WTC11 (cell line): ENCODE results near the gene KLHL26. TPM values are rescaled to one million over a fixed set of nuclear protein-coding genes. Genes with fewer than 3 reads are reported as not detected.

ENCODE experiments used
- ATAC-seq: fragments of 200-7000 bp; cut with Tn5 transposase; 2 replicates; pipeline ENCODE4 v1.10.0; 2021; ENCODE audit warnings: mild to moderate bottlenecking, moderate library complexity
- CTCF ChIA-PET: fragments of 300-600 bp; sonication (Branson Sonifier 250); formaldehyde crosslinking; loops from one replicate; lab custom pipeline; 2021; ENCODE audit warnings: antibody characterized with exemption; lab: Charles Lee
- POLR2A ChIA-PET: fragments of 350-600 bp; sonication (Branson Sonifier 250); formaldehyde crosslinking; loops from one replicate; lab custom pipeline; 2021; ENCODE audit warnings: antibody characterized with exemption; lab: Charles Lee
- DNase-seq: peaks from one replicate; pipeline ENCODE4 v3.0.0; 2021; ENCODE audit warnings: low spot score
- H3K27ac Mint-ChIP-seq: 2 replicates; pipeline ENCODE4 v1.8.0; 2021; ENCODE audit warnings: mixed read lengths
- H3K27me3 Mint-ChIP-seq: 2 replicates; pipeline ENCODE4 v1.8.0; 2021; ENCODE audit warnings: low read depth, mild to moderate bottlenecking, moderate library complexity, mixed read lengths
- H3K36me3 Mint-ChIP-seq: 2 replicates; pipeline ENCODE4 v1.8.0; 2021; ENCODE audit warnings: mixed read lengths
- H3K4me1 Mint-ChIP-seq: 2 replicates; pipeline ENCODE4 v1.8.0; 2022; ENCODE audit warnings: mixed read lengths
- H3K4me3 Mint-ChIP-seq: 2 replicates; pipeline ENCODE4 v1.8.0; 2021; ENCODE audit warnings: mild to moderate bottlenecking, moderate library complexity, mixed read lengths
- H3K9me3 Mint-ChIP-seq: 2 replicates; pipeline ENCODE4 v1.8.0; 2021; ENCODE audit warnings: mixed read lengths
- ATF3 ChIP-seq: sonication (generic); formaldehyde crosslinking; conservative IDR thresholded peaks from 2 replicates; pipeline ENCODE4 v1.8.1; 2022; ENCODE audit warnings: mild to moderate bottlenecking, missing genetic modification reagents
- CREM ChIP-seq: sonication (generic); formaldehyde crosslinking; IDR thresholded peaks from 2 replicates; pipeline ENCODE4 v1.8.1; 2022; ENCODE audit warnings: mild to moderate bottlenecking, missing genetic modification reagents, moderate library complexity
- EMX1 ChIP-seq: fragments of 250-450 bp; sonication (Bioruptor Pico); IDR thresholded peaks from 2 replicates; pipeline ENCODE4 v1.8.0; 2021; ENCODE audit warnings: mild to moderate bottlenecking
- FOXP1 ChIP-seq: sonication (generic); formaldehyde crosslinking; IDR thresholded peaks from 2 replicates; pipeline ENCODE4 v1.8.0; 2022; ENCODE audit warnings: missing genetic modification reagents, mild to moderate bottlenecking, moderate library complexity, borderline replicate concordance
- HMGA2 ChIP-seq: fragments of 250-450 bp; sonication (Bioruptor Pico); IDR thresholded peaks from 2 replicates; pipeline ENCODE4 v1.4.0; 2021; ENCODE audit warnings: mild to moderate bottlenecking, moderate library complexity
- KAT7 ChIP-seq: sonication (generic); formaldehyde crosslinking; IDR thresholded peaks from 2 replicates; pipeline ENCODE4 v1.8.1; 2023; ENCODE audit warnings: missing genetic modification reagents, mild to moderate bottlenecking, borderline replicate concordance
- MXD4 ChIP-seq: fragments of 250-450 bp; sonication (Bioruptor Pico); IDR thresholded peaks from 2 replicates; pipeline ENCODE4 v1.8.0; 2021; ENCODE audit warnings: mild to moderate bottlenecking, moderate library complexity, borderline replicate concordance
- MYBL2 ChIP-seq: sonication (generic); formaldehyde crosslinking; IDR thresholded peaks from 2 replicates; pipeline ENCODE4 v1.8.1; 2023; ENCODE audit warnings: mild to moderate bottlenecking, moderate library complexity, missing genetic modification reagents
- NFYB ChIP-seq: sonication (generic); formaldehyde crosslinking; conservative IDR thresholded peaks from 2 replicates; pipeline ENCODE4 v1.8.0; 2022; ENCODE audit warnings: low read depth, missing genetic modification reagents
- NR1H2 ChIP-seq: sonication (generic); formaldehyde crosslinking; IDR thresholded peaks from 2 replicates; pipeline ENCODE4 v1.9.0; 2021; ENCODE audit warnings: mild to moderate bottlenecking, moderate library complexity, missing genetic modification reagents
- NR2C2 ChIP-seq: sonication (generic); formaldehyde crosslinking; IDR thresholded peaks from 2 replicates; pipeline ENCODE4 v1.8.0; 2022; ENCODE audit warnings: mild to moderate bottlenecking, missing genetic modification reagents
- OVOL2 ChIP-seq: fragments of 250-450 bp; sonication (Bioruptor Pico); IDR thresholded peaks from 2 replicates; pipeline ENCODE4 v1.9.0; 2021; ENCODE audit warnings: mild to moderate bottlenecking, borderline replicate concordance
- SMAD4 ChIP-seq: sonication (generic); formaldehyde crosslinking; IDR thresholded peaks from 2 replicates; pipeline ENCODE4 v1.8.0; 2022; ENCODE audit warnings: mild to moderate bottlenecking, missing genetic modification reagents
- TP53 ChIP-seq: sonication (generic); formaldehyde crosslinking; IDR thresholded peaks from 2 replicates; pipeline ENCODE4 v1.8.1; 2023; ENCODE audit warnings: mild to moderate bottlenecking, missing genetic modification reagents
- USF2 ChIP-seq: sonication (generic); formaldehyde crosslinking; IDR thresholded peaks from 2 replicates; pipeline ENCODE4 v1.8.1; 2023; ENCODE audit warnings: mild to moderate bottlenecking, missing genetic modification reagents, moderate library complexity
- ZBTB43 ChIP-seq: sonication (generic); formaldehyde crosslinking; IDR thresholded peaks from 2 replicates; pipeline ENCODE4 v1.8.1; 2023; ENCODE audit warnings: mild to moderate bottlenecking, missing genetic modification reagents
- ZNF138 ChIP-seq: sonication (generic); formaldehyde crosslinking; conservative IDR thresholded peaks from 2 replicates; pipeline ENCODE4 v1.8.1; 2022; ENCODE audit warnings: mild to moderate bottlenecking, moderate library complexity, missing genetic modification reagents
- ZNF263 ChIP-seq: sonication (generic); formaldehyde crosslinking; IDR thresholded peaks from 2 replicates; pipeline ENCODE4 v1.8.1; 2022; ENCODE audit warnings: low read depth, mild to moderate bottlenecking, moderate library complexity, missing genetic modification reagents
- ZNF512 ChIP-seq: sonication (generic); formaldehyde crosslinking; IDR thresholded peaks from 2 replicates; pipeline ENCODE4 v1.8.1; 2022; ENCODE audit warnings: missing genetic modification reagents, borderline replicate concordance
- total RNA-seq: library from RNA; stranded (reverse); gene quantifications from 3 replicates; pipeline ENCODE4 v1.2.3, GENCODE V29; 2021
- TF ChIP-seq, protein P1 (sequence below): sonication (generic); formaldehyde crosslinking; IDR thresholded peaks from 2 replicates; pipeline ENCODE4 v1.8.0; 2022; ENCODE audit warnings: mild to moderate bottlenecking, missing genetic modification reagents
- TF ChIP-seq, protein P2 (sequence below): fragments of 250-450 bp; sonication (Bioruptor Pico); conservative IDR thresholded peaks from 2 replicates; pipeline ENCODE4 v1.9.0; 2021; ENCODE audit warnings: mild to moderate bottlenecking
- TF ChIP-seq, protein P3 (sequence below): fragments of 250-450 bp; sonication (Bioruptor Pico); IDR thresholded peaks from 2 replicates; pipeline ENCODE4 v2.1.2; 2022; ENCODE audit warnings: mild to moderate bottlenecking, moderate library complexity

Gene KLHL26
- total RNA-seq, 1 experiment from 2014 or later: 13.1 TPM

DNA sequence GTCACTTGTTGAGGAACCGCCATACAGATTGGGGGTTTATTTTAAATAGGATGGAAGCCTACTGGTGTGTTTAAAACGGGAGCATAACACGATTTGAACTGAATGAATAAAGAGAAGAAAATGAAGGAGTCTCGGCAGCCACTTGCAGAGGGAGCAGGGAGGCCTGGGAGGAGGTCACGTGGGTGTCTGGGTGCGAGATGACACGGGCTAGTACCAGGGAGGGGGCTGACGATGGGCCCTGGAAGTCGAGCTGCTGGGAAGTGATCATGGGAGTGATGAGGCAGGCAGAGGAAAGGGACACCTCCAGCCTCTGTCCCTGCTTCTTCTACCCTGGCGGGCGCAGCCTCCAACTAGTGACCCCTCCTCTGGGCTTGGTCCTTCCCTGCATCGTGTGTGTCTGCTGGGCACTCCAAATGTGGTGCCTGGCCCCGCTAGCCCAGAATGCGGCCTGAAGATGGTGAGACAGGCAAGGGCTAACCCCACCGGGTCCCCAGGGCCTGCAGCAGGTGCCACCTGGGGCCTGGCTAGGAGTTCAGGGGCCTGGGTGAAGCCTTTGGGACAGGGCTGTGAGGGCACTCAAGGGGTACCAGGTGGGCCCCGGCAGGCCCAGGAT, 82.1 kb downstream of the KLHL26 start:
- no peak for ATAC-seq

GRCh38 chr19:18719541-18719940, 82.7 kb downstream of the KLHL26 start:
- no peak overlapping the region for H3K4me3 Mint-ChIP-seq
- no peaks in the 10 kb centered on the region for H3K9me3 Mint-ChIP-seq
- CTCF ChIA-PET: no interaction called here
- no peak for TF ChIP-seq NR1H2 (CRISPR knock-in tag)
- no peak for TF ChIP-seq NFYB
- TF ChIP-seq, protein P1, sequence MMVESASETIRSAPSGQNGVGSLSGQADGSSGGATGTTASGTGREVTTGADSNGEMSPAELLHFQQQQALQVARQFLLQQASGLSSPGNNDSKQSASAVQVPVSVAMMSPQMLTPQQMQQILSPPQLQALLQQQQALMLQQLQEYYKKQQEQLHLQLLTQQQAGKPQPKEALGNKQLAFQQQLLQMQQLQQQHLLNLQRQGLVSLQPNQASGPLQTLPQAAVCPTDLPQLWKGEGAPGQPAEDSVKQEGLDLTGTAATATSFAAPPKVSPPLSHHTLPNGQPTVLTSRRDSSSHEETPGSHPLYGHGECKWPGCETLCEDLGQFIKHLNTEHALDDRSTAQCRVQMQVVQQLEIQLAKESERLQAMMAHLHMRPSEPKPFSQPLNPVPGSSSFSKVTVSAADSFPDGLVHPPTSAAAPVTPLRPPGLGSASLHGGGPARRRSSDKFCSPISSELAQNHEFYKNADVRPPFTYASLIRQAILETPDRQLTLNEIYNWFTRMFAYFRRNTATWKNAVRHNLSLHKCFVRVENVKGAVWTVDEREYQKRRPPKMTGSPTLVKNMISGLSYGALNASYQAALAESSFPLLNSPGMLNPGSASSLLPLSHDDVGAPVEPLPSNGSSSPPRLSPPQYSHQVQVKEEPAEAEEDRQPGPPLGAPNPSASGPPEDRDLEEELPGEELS (CRISPR knock-in tag): no peak
- no peak for TF ChIP-seq SMAD4 (CRISPR knock-in tag)
- TF ChIP-seq NR2C2 (CRISPR knock-in tag): no peak
- no peak for TF ChIP-seq ZNF138
- TF ChIP-seq MXD4: no peak
- TF ChIP-seq, protein P2, sequence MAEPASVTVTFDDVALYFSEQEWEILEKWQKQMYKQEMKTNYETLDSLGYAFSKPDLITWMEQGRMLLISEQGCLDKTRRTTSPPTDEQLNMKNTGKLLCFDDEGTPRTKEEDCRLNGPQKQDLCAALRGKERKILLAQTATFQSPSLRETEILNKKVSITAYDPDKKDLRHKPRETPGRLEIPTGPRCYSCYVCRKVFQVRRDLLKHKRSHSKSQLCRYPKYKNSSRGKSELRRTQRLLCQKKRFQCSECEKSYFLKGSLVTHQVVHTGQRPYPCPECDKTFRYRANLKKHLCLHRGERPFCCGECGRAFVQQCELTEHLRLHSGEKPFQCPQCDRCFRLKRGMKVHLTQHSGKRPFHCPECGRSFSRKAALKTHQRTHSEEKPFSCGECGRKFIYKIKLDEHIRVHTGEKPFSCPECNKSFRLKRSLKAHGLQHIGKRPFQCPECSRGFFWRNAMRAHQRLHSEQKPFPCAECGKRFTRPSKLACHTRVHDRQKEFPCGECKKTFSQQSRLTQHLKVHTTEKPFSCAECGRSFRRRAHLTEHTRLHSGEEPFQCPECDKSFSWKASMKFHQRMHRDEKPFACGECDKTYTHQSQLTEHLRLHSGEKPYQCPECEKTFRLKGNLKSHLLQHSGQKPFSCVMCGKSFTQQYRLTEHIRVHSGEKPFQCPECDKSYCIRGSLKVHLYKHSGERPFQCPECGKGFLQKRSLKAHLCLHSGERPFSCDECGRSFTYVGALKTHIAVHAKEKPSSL (CRISPR knock-in tag): no peak
- TF ChIP-seq, protein P3, sequence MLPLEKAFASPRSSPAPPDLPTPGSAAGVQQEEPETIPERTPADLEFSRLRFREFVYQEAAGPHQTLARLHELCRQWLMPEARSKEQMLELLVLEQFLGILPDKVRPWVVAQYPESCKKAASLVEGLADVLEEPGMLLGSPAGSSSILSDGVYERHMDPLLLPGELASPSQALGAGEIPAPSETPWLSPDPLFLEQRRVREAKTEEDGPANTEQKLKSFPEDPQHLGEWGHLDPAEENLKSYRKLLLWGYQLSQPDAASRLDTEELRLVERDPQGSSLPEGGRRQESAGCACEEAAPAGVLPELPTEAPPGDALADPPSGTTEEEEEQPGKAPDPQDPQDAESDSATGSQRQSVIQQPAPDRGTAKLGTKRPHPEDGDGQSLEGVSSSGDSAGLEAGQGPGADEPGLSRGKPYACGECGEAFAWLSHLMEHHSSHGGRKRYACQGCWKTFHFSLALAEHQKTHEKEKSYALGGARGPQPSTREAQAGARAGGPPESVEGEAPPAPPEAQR: no peak
- TF ChIP-seq OVOL2: no peak
- no peak for TF ChIP-seq TP53
- no peak for TF ChIP-seq CREM (CRISPR knock-in tag)
- no peak for TF ChIP-seq USF2 (CRISPR knock-in tag)
- no peak for TF ChIP-seq KAT7 (CRISPR knock-in tag)
- TF ChIP-seq ZBTB43 (CRISPR knock-in tag): no peak
- H3K4me1 Mint-ChIP-seq: no peaks in the 10 kb centered on the region
- DNase-seq: no peak
- H3K36me3 Mint-ChIP-seq: no peaks in the 10 kb centered on the region; the same call in 1 of the 2 replicates
- no peak for ATAC-seq
- no peak overlapping the region for H3K27ac Mint-ChIP-seq
- POLR2A ChIA-PET: no interaction called here
- 0 out of 2 replicates have a peak, but pooled peaks cover 3% of the 10 kb centered on the region for H3K27me3 Mint-ChIP-seq

More for the DNA sequence above, 82.1 kb downstream of the KLHL26 start:
- H3K4me1 Mint-ChIP-seq: no peaks in the 10 kb centered on the region
- no peak for TF ChIP-seq HMGA2
- TF ChIP-seq ZNF263: no peak
- TF ChIP-seq MYBL2 (CRISPR knock-in tag): no peak
- no peak for TF ChIP-seq ZNF512 (CRISPR knock-in tag)
- TF ChIP-seq FOXP1: no peak
- TF ChIP-seq EMX1 (CRISPR knock-in tag): no peak
- TF ChIP-seq ATF3 (CRISPR knock-in tag): no peak
- TF ChIP-seq, all 79 proteins: peak for 0
- Mint-ChIP-seq H3K27me3 (0 out of 2 replicates have a peak, but pooled peaks cover 3% of the 10 kb centered on the region), H3K9me3 (no peaks in the 10 kb centered on the region), H3K27ac (peak overlapping the region; percentile 64; the same call in 1 of the 2 replicates), H3K36me3 (no peaks in the 10 kb centered on the region; the same call in 1 of the 2 replicates), H3K4me3 (no peak overlapping the region)
- POLR2A ChIA-PET: no interaction called here
- CTCF ChIA-PET: no interaction called here
- no peak for DNase-seq
